Measurements from ENCODE around the gene ME2. TPM values are rescaled to one million over a fixed set of nuclear protein-coding genes. Genes with fewer than 3 reads are reported as not detected.

Gene ME2
- total RNA-seq, 1 experiment from 2014 or later: 49.4 TPM

GRCh38 chr18:50859793-50860555, 18.9 kb upstream of the ME2 start:
- peak overlapping the region in 1 of 3 experiments; percentile 85; a peak in 1 of 7 replicates for H3K27ac Mint-ChIP-seq
- Histone ChIP-seq H3K14ac (ENCODE audit: insufficient read depth, low read length) (no peak overlapping the region), H3K9ac (ENCODE audit: extremely low read depth, insufficient read length, low read length) (no peak overlapping the region), H3K4ac (ENCODE audit: low read depth, low read length) (no peak overlapping the region), H4K20me1 (ENCODE audit: control insufficient read depth, insufficient read depth, insufficient read length) (no peaks in the 10 kb centered on the region), H4K5ac (ENCODE audit: insufficient read length, low read depth, low read length) (no peak overlapping the region), H3K23me2 (ENCODE audit: insufficient read length, low read depth, low read length, poor library complexity, severe bottlenecking) (no peaks in the 10 kb centered on the region), H3K18ac (ENCODE audit: insufficient read length, low read depth, low read length) (no peak overlapping the region), H3K4me2 (ENCODE audit: insufficient read depth, insufficient read length, low read length) (no peak overlapping the region), H3K27ac (ENCODE audit: insufficient read length, low read depth, low read length) (no peak overlapping the region), H3K27me3 (ENCODE audit: insufficient read depth, low read length) (no peaks in the 10 kb centered on the region), H3K56ac (ENCODE audit: insufficient read length, low read depth, low read length) (no peak overlapping the region), H2AFZ (ENCODE audit: low read length) (no peak overlapping the region), H3T11ph (ENCODE audit: low read length) (no peak overlapping the region), H2BK20ac (ENCODE audit: low read depth, low read length, poor library complexity, severe bottlenecking) (no peak overlapping the region), H2BK5ac (ENCODE audit: insufficient read length, low read length) (no peak overlapping the region), H2AK5ac (ENCODE audit: insufficient read length, low read length) (no peak overlapping the region), H3K9me3 (ENCODE audit: control insufficient read depth, low read depth, low read length) (no peaks in the 10 kb centered on the region), H2BK15ac (ENCODE audit: low read depth, low read length) (no peak overlapping the region), H3K4me1 (ENCODE audit: insufficient read depth, low read length) (no peaks in the 10 kb centered on the region), H3K79me2 (ENCODE audit: insufficient read depth, low read length) (no peaks in the 10 kb centered on the region), H3K23ac (ENCODE audit: insufficient read length, low read depth, low read length) (no peak overlapping the region), H2BK12ac (ENCODE audit: insufficient read length, low read depth, low read length) (no peak overlapping the region), H4K8ac (replicated peaks; ENCODE audit: insufficient read length, low read depth, low read length) (no peak overlapping the region), H3K79me1 (ENCODE audit: insufficient read depth, low read depth, low read length, poor library complexity, severe bottlenecking) (no peaks in the 10 kb centered on the region), H2BK120ac (ENCODE audit: low read depth, low read length, poor library complexity, severe bottlenecking) (no peak overlapping the region), H4K91ac (ENCODE audit: insufficient read length, low read depth, low read length) (no peak overlapping the region)
- no peaks in the 10 kb centered on the region for H3K4me1 Mint-ChIP-seq
- DNase-seq: no peak
- no peaks in the 10 kb centered on the region for H3K9me3 Mint-ChIP-seq
- no peak overlapping the region; a peak in 1 of 5 replicates for H3K4me3 Mint-ChIP-seq
- no peak for TF ChIP-seq CTCF (conservative IDR thresholded peaks at IDR 0.05)
- no peaks in the 10 kb centered on the region; the same call in 1 of the 2 replicates for H3K27me3 Mint-ChIP-seq (ENCODE audit: low read depth)
- H3K36me3 Mint-ChIP-seq (ENCODE audit: insufficient read depth in 1 of 3, low read depth in 3 of 3): no peaks in the 10 kb centered on the region

Data from H9 (cell line).